Adrenal gland (tissue), 5 donors: ENCODE results near the gene RNF135.

ENCODE experiments used
- CTCF ChIP-seq, 6 experiments: fragments of 450-650 bp in 4 of 6; fragments of 200-600 bp in 2 of 6; sonication (generic) in 1 of 6; IDR thresholded peaks; 1 replicate in 5 of 6; 2 replicates in 1 of 6; pipeline versions ENCODE4 v1.5.1 to v1.8.0; 2016 to 2021; ENCODE audit warnings: antibody characterized with exemption in 6 of 6, mild to moderate bottlenecking in 2 of 6, moderate library complexity in 1 of 6
- POLR2A ChIP-seq, 2 donors: fragments of 450-650 bp; IDR thresholded peaks; one replicate each; pipeline ENCODE4 v1.6.1; 2017; ENCODE audit warnings: antibody characterized with exemption in 2 of 2, mild to moderate bottlenecking in 2 of 2, moderate library complexity in 1 of 2
- donor health status: DM: no; HTN: no; CAD: no.

- no peak for TF ChIP-seq CTCF (IDR thresholded peaks at IDR 0.05)
- TF ChIP-seq POLR2A (IDR thresholded peaks at IDR 0.05) = no peak
These were observed 40.3 kb upstream of the RNF135 start for GRCh38 chr17:30930495-30930894.
